K562 (cell line): ENCODE measurements around the gene IGF2BP3. TPM values are rescaled to one million over a fixed set of nuclear protein-coding genes. Genes with fewer than 3 reads are reported as not detected.
A peak's percentile ranks its signal among the peaks of the same experiment; 100 is the strongest.

Experiments used
- BACH1 ChIP-seq: fragments of 200-800 bp; sonication (Bioruptor generic); IDR thresholded peaks from 2 replicates; pipeline ENCODE4 v1.6.1; 2016; ENCODE audit warnings: missing genetic modification characterization, missing compliant biosample characterization
- BRCA1 ChIP-seq, 2 experiments: fragments of 450-650 bp in 1 of 2; sonication (generic) in 1 of 2; formaldehyde crosslinking in 1 of 2; IDR thresholded peaks; 2 replicates each; pipeline versions ENCODE4 v1.5.0 to v1.6.1; 2017 to 2020; ENCODE audit warnings: mild to moderate bottlenecking in 1 of 2, missing genetic modification reagents in 1 of 2
- HES1 ChIP-seq: fragments of 450-650 bp; IDR thresholded peaks from 2 replicates; pipeline ENCODE4 v1.6.1; 2016; ENCODE audit warnings: low read depth, mild to moderate bottlenecking, moderate library complexity
- HMGXB4 ChIP-seq: sonication (generic); formaldehyde crosslinking; IDR thresholded peaks from 2 replicates; pipeline ENCODE4 v1.8.1; 2023; ENCODE audit warnings: mild to moderate bottlenecking, missing genetic modification reagents
- ILK ChIP-seq: fragments of 450-650 bp; IDR thresholded peaks from 2 replicates; pipeline ENCODE4 v1.6.1; 2016; ENCODE audit warnings: missing genetic modification characterization, low read depth, mild to moderate bottlenecking, missing compliant biosample characterization, moderate library complexity, borderline replicate concordance
- NBN ChIP-seq: fragments of 450-650 bp; IDR thresholded peaks from 2 replicates; pipeline ENCODE4 v1.6.1; 2016; ENCODE audit warnings: low read depth, mild to moderate bottlenecking
- RERE ChIP-seq: sonication (generic); formaldehyde crosslinking; IDR thresholded peaks from 2 replicates; pipeline ENCODE4 v1.8.0; 2023; ENCODE audit warnings: missing genetic modification reagents, mild to moderate bottlenecking, borderline replicate concordance
- SP1 ChIP-seq: sonication (generic); formaldehyde crosslinking; IDR thresholded peaks from 2 replicates; pipeline ENCODE4 v1.8.1; 2022; ENCODE audit warnings: mild to moderate bottlenecking, missing genetic modification reagents
- XRCC5 ChIP-seq: fragments of 200-400 bp; formaldehyde crosslinking; IDR thresholded peaks from 2 replicates; pipeline ENCODE4 v1.6.1; 2017; ENCODE audit warnings: low read depth, mild to moderate bottlenecking, low read length
- ZKSCAN1 ChIP-seq: fragments of 150-350 bp; IDR thresholded peaks from 2 replicates; pipeline ENCODE4 v1.6.1; 2016; ENCODE audit warnings: low read depth, low read length
- ZNF140 ChIP-seq: fragments of 250-450 bp; sonication (Bioruptor Pico); IDR thresholded peaks from 2 replicates; pipeline ENCODE4 v1.8.0; 2021; ENCODE audit warnings: moderate library complexity, mild to moderate bottlenecking, inconsistent platforms
- ZNF232 ChIP-seq: sonication (generic); formaldehyde crosslinking; IDR thresholded peaks from 2 replicates; pipeline ENCODE4 v1.8.0; 2022; ENCODE audit warnings: mild to moderate bottlenecking, missing genetic modification reagents
- ZNF263 ChIP-seq: sonication (generic); formaldehyde crosslinking; IDR thresholded peaks from 2 replicates; pipeline ENCODE4 v1.8.0; 2022; ENCODE audit warnings: mild to moderate bottlenecking, missing genetic modification reagents, borderline replicate concordance
- ZNF551 ChIP-seq: fragments of 250-450 bp; sonication (Bioruptor Pico); IDR thresholded peaks from 2 replicates; pipeline ENCODE4 v1.5.0; 2021; ENCODE audit warnings: mild to moderate bottlenecking, moderate library complexity
- polyA plus RNA-seq, 8 experiments: library from polyadenylated mRNA; depleted of rRNA in 4 of 8; stranded (reverse) in 5 of 8; unstranded in 3 of 8; fragments of >200 nt; fragmentation: Nextera tagmentation in 2 of 8; fragmentation: Illumina TruSeq in 1 of 8; extraction: Ambion mirVana in 2 of 8; extraction: Trizol in 1 of 8; gene quantifications; 2 replicates each; pipeline versions ENCODE4 v1.2.1 to v1.2.3, GENCODE V29; 2011 to 2014; ENCODE audit warnings: inconsistent platforms in 1 of 8, missing spikeins in 1 of 8
- total RNA-seq, 7 experiments: library from RNA; depleted of rRNA in 6 of 7; stranded (reverse); fragments of >200 nt in 6 of 7; fragmentation: Illumina TruSeq in 2 of 7; extraction: Trizol in 2 of 7; gene quantifications; 2 replicates each; pipeline versions ENCODE4 v1.2.1 to v1.2.3, GENCODE V29; 2011 to 2021; ENCODE audit warnings: low replicate concordance in 1 of 7
- TF ChIP-seq, protein P1 (sequence below): fragments of 450-650 bp; formaldehyde crosslinking; IDR thresholded peaks from 2 replicates; pipeline ENCODE4 v1.4.0; 2022; ENCODE audit warnings: missing genetic modification characterization
- TF ChIP-seq, protein P2 (sequence below): sonication (generic); formaldehyde crosslinking; IDR thresholded peaks from 2 replicates; pipeline ENCODE4 v1.8.1; 2023; ENCODE audit warnings: mild to moderate bottlenecking, missing genetic modification reagents

Gene IGF2BP3
- total and polyA plus RNA-seq, 9 of the 15 experiments (the other 6 are each of a cell fraction or from before 2014, with no cell fraction given), result 8.4 to 88.1 (median 61.2) TPM

- TF ChIP-seq, protein P1, sequence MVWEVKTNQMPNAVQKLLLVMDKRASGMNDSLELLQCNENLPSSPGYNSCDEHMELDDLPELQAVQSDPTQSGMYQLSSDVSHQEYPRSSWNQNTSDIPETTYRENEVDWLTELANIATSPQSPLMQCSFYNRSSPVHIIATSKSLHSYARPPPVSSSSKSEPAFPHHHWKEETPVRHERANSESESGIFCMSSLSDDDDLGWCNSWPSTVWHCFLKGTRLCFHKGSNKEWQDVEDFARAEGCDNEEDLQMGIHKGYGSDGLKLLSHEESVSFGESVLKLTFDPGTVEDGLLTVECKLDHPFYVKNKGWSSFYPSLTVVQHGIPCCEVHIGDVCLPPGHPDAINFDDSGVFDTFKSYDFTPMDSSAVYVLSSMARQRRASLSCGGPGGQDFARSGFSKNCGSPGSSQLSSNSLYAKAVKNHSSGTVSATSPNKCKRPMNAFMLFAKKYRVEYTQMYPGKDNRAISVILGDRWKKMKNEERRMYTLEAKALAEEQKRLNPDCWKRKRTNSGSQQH (CRISPR knock-in tag), result no peak
- TF ChIP-seq ZNF232 (CRISPR knock-in tag) (no peak), HES1 (peak; percentile 70; the same call in 1 of the 2 replicates), ILK (no peak), ZNF551 (CRISPR knock-in tag) (no peak), NBN (peak; percentile 60; the same call in 1 of the 2 replicates), SP1 (0 out of 2 replicates have a peak, but pooled peaks have one; percentile 35), BACH1 (tag) (peak; percentile 99), BRCA1 (IDR thresholded peaks at IDR 0.05) (no peak), BRCA1 (CRISPR knock-in tag; IDR thresholded peaks at IDR 0.05) (no peak), ZKSCAN1 (no peak), RERE (CRISPR knock-in tag) (no peak), ZNF263 (CRISPR knock-in tag) (no peak), HMGXB4 (no peak), XRCC5 (0 out of 2 replicates have a peak, but pooled peaks have one; percentile 67), ZNF140 (CRISPR knock-in tag) (no peak)
- TF ChIP-seq, protein P2, sequence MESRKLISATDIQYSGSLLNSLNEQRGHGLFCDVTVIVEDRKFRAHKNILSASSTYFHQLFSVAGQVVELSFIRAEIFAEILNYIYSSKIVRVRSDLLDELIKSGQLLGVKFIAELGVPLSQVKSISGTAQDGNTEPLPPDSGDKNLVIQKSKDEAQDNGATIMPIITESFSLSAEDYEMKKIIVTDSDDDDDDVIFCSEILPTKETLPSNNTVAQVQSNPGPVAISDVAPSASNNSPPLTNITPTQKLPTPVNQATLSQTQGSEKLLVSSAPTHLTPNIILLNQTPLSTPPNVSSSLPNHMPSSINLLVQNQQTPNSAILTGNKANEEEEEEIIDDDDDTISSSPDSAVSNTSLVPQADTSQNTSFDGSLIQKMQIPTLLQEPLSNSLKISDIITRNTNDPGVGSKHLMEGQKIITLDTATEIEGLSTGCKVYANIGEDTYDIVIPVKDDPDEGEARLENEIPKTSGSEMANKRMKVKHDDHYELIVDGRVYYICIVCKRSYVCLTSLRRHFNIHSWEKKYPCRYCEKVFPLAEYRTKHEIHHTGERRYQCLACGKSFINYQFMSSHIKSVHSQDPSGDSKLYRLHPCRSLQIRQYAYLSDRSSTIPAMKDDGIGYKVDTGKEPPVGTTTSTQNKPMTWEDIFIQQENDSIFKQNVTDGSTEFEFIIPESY (CRISPR knock-in tag), result peak; percentile 72
These were observed 197.1 kb downstream of the IGF2BP3 start (continued) for GRCh38 chr7:23273141-23273599.
